Measurements from ENCODE around the gene PCNT. TPM values are rescaled to one million over a fixed set of nuclear protein-coding genes. Genes with fewer than 3 reads are reported as not detected.

Gene PCNT
- total RNA-seq, 4 donors from 2014 or later, result 6.2 to 29.7 (median 17.1) TPM

DNA sequence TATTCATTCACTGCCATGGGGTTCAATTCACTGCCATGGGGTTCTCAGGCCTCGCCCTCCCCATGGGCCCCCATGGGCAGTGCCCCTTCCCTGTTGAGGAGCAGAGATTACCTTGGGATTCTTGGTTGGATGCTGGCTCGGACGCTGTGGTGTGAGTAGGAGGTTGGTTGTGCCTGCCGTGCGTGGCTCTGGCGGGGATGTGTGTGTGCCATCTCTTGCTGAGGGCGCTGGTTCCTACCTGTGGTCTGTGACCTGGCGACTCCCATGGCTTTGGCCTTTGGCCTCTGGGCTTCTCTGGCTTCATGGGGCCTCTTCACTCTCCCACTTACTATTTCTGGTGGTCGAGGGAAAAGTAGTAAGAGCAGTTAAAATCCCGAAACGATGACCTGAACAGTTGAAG lies 42.1 kb downstream of the PCNT start:
- no peaks in the 10 kb centered on the region for H3K9me3 ChIP-seq
- TF ChIP-seq, protein P1, sequence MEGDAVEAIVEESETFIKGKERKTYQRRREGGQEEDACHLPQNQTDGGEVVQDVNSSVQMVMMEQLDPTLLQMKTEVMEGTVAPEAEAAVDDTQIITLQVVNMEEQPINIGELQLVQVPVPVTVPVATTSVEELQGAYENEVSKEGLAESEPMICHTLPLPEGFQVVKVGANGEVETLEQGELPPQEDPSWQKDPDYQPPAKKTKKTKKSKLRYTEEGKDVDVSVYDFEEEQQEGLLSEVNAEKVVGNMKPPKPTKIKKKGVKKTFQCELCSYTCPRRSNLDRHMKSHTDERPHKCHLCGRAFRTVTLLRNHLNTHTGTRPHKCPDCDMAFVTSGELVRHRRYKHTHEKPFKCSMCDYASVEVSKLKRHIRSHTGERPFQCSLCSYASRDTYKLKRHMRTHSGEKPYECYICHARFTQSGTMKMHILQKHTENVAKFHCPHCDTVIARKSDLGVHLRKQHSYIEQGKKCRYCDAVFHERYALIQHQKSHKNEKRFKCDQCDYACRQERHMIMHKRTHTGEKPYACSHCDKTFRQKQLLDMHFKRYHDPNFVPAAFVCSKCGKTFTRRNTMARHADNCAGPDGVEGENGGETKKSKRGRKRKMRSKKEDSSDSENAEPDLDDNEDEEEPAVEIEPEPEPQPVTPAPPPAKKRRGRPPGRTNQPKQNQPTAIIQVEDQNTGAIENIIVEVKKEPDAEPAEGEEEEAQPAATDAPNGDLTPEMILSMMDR (IDR thresholded peaks at IDR 0.05), result no peak
- no peak for TF ChIP-seq POLR2A (IDR thresholded peaks at IDR 0.05)
- DNase-seq, result no peak
- no peaks in the 10 kb centered on the region for H3K27me3 ChIP-seq
- H3K4me3 ChIP-seq, result no peak overlapping the region
- intact Hi-C loops (cut with DNase I; ENCODE audit: low total_unique reads), result no loop called here
- no peaks in the 10 kb centered on the region for H3K4me1 ChIP-seq
- H3K36me3 ChIP-seq, result no peaks in the 10 kb centered on the region
- H3K27ac ChIP-seq, result no peak overlapping the region

DNA sequence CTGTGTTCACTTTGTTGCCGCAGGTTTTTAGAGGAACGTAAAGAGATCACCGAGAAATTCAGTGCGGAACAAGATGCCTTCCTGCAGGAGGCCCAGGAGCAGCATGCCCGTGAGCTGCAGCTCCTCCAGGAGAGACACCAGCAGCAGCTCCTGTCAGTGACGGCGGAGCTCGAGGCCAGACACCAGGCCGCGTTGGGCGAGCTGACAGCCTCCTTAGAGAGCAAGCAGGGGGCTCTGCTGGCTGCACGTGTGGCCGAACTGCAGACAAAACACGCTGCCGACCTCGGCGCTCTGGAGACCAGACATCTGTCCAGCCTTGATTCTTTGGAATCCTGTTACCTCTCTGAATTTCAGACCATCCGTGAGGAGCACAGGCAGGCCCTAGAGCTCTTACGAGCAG lies 42.6 kb downstream of the PCNT start:
- intact Hi-C loops (cut with DNase I; ENCODE audit: low total_unique reads), result no loop called here

DNA sequence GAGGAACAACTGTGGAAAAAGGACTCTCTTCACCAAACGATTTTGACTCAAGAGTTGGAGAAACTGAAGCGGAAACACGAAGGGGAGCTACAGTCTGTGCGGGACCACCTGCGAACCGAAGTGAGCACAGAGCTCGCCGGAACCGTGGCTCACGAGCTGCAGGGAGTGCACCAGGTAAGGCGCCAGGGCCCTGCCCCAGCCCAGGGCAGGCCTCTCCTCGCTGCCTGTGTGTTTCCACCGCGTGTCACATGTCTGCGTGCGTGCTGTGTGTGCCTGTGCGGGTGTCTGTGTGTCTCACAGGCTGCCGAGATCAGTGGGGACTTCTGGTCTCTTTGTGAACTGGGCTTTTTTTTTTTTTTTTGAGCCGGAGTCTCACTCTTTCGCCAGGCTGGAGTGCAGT lies 43.0 kb downstream of the PCNT start:
- no peak overlapping the region for H3K27ac ChIP-seq
- TF ChIP-seq POLR2A (IDR thresholded peaks at IDR 0.05), result no peak
- TF ChIP-seq, protein P1 (IDR thresholded peaks at IDR 0.05), result no peak
- H3K27me3 ChIP-seq, result no peaks in the 10 kb centered on the region
- H3K36me3 ChIP-seq, result no peaks in the 10 kb centered on the region
- no peaks in the 10 kb centered on the region for H3K4me1 ChIP-seq
- H3K4me3 ChIP-seq, result no peak overlapping the region
- no peaks in the 10 kb centered on the region for H3K9me3 ChIP-seq
- DNase-seq, result no peak
- intact Hi-C loops (cut with DNase I; ENCODE audit: low total_unique reads), result no loop called here

More for the DNA sequence above, 42.6 kb downstream of the PCNT start:
- H3K36me3 ChIP-seq, result no peaks in the 10 kb centered on the region
- no peak overlapping the region for H3K27ac ChIP-seq
- no peaks in the 10 kb centered on the region for H3K27me3 ChIP-seq
- no peaks in the 10 kb centered on the region for H3K9me3 ChIP-seq
- no peak for TF ChIP-seq POLR2A (IDR thresholded peaks at IDR 0.05)
- TF ChIP-seq, protein P1 (IDR thresholded peaks at IDR 0.05), result no peak
- H3K4me1 ChIP-seq, result no peaks in the 10 kb centered on the region
- no peak overlapping the region for H3K4me3 ChIP-seq
- DNase-seq, result no peak

DNA sequence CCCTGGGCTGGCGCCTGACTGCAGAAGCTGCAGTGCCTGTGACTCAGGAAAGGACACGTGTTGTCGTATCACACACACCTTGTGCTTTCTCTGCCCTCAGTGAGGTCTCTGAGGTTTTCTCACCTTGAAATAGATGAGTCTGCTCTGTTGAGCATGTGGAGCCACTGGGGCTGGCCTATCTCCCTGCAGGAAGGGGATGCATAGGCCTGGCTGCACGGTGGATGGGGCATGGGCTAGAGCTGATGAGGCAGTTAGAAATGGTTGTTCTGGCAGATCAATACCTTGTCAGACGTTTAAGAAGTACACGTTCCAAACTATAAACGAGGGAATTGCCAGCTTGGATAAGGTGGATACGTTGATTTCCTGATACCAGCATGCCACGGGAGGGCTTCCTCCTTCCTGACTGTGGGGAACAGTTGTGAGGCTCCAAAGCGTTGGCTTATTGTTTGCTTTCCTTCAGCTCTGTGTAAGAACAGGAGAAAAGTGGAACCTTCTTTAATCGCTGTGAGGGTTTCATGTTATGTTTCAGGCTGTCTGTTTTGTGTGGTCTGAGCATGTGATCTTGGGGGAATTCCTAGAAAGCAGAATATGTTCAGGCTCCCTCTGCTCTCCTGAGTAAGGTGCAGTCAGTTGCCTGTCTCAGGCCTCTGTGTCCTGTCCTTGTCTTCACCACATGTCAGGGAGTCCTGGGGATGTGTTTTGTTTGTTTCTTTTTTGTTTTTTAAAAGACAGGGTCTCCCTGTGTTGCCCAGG lies 44.8 kb downstream of the PCNT start:
- no peaks in the 10 kb centered on the region for H3K4me1 ChIP-seq
- intact Hi-C loops (cut with DNase I; ENCODE audit: low total_unique reads), result no loop called here
- TF ChIP-seq, protein P1 (IDR thresholded peaks at IDR 0.05), result no peak
- TF ChIP-seq POLR2A (IDR thresholded peaks at IDR 0.05), result no peak
- H3K36me3 ChIP-seq, result no peaks in the 10 kb centered on the region
- H3K27me3 ChIP-seq, result no peaks in the 10 kb centered on the region
- no peaks in the 10 kb centered on the region for H3K9me3 ChIP-seq
- no peak for DNase-seq
- H3K27ac ChIP-seq, result no peak overlapping the region
- H3K4me3 ChIP-seq, result no peak overlapping the region

DNA sequence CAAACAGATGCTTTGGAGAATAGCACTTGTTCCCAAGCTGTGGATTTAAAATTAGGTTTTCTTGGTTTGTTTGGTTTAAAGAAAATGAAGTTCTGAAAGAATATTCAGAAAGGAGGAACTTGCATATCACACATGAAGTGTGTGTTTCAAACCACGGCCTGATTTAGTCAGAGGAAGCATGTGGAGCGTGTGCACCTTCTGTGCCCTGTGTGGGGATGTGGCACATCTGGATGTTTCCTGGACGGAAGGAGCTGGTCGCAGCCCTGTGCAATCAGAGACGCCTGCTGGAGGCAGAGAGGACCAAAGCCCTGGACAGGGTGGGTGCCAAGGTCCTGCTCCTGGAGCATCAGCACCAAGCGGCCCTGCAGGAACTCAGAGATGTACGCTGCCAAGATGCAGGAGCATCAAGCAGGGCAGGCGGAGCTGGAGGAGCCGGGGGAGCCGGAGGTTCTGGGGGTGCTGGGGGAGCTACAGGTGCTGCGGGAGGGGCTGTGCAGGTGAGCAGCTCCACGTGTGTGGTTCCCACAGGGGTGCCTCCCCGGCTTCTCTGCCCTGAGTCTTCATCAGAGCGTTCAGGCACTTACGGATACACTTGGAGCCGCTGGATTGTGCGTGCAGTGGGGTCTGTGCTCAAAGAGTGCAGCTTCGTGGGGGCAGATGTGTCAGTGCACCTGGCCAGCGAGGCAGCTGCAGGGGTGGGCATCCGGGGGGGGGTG lies 45.7 kb downstream of the PCNT start:
- H3K36me3 ChIP-seq, result no peaks in the 10 kb centered on the region
- no peaks in the 10 kb centered on the region for H3K4me1 ChIP-seq
- no peak overlapping the region for H3K27ac ChIP-seq
- no peaks in the 10 kb centered on the region for H3K9me3 ChIP-seq
- DNase-seq, result no peak
- no peaks in the 10 kb centered on the region for H3K27me3 ChIP-seq
- H3K4me3 ChIP-seq, result no peak overlapping the region
- TF ChIP-seq POLR2A (IDR thresholded peaks at IDR 0.05), result no peak
- TF ChIP-seq, protein P1 (IDR thresholded peaks at IDR 0.05), result no peak
- intact Hi-C loops (cut with DNase I; ENCODE audit: low total_unique reads), result no loop called here
